GM19238 (cell line): ENCODE measurements around the gene MAGEA4.
"Not testable (repeated sequence)": the region's sequence is repeated elsewhere in the genome, so short reads cannot be mapped to it uniquely, and the experiment has no call there.

Source experiments
- DNase-seq: peaks from one replicate; pipeline ENCODE4 v3.0.0; 2011; ENCODE audit warnings: low spot score; ENCODE audit not compliant: insufficient read length

The MAGEA4 gene, protein sequence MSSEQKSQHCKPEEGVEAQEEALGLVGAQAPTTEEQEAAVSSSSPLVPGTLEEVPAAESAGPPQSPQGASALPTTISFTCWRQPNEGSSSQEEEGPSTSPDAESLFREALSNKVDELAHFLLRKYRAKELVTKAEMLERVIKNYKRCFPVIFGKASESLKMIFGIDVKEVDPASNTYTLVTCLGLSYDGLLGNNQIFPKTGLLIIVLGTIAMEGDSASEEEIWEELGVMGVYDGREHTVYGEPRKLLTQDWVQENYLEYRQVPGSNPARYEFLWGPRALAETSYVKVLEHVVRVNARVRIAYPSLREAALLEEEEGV

DNA sequence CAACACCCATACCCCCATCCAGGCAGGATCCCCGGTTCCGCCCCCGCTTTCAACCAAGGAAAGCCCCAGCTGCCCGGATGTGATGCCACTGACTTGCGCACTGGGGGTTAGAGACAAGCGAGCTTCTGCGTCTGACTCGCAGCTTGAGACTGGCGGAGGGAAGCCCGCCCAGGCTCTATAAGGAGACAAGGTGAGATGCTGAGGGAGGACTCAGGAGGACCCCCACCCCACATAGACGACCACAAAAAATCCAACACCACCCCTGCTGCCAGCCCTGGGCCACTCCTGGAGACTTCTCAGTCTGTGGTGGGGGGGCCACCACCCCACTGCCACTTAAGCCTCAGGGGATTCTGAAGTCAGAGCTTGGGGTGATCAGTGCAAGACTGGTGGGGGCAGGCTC, at the start of gene MAGEA4:
Gene MAGEA4 (plus strand): TSS at position 110 of the 400 bp plus-strand sequence. CDS start 10,776 bp downstream, outside the sequence.
- DNase-seq: no peak

DNA sequence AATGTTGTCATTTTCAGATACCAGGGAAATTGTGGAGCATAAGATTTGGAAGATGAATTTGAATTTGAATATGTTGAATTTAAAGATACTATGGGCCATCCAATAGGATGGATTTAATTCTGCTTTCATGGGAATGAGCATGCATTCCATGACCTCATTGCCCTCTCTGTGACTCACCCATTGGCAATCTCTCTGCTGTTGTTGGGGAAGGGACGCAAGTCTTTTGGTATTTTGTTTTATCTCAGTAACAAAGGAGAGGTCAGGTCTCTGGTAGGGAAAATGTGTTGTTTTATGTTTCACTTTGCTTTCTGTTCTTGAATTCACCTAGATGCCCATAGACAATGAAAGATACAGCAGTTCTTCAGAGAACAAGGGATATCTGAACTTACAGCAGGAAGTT, 42.1 kb upstream of the MAGEA4 start:
- no peak for DNase-seq

DNA sequence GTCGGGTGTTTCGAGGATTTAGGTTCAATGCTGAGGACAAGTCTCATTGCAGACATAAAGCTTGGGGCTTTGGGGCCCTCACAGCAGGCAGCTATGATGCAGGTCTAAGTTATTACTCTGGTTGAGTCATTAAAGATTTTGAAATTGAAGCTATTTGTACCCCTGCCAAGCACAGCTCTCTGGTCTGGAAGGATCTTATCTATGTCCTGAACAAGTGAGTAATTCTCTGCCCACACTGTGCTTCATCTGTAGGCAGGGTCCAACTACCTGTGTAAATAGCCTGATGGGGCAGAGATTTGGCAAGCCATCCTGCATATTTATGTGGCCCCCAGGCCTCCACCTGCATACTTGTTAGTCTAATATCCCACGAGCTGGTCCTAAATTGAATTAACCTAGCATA, 41.4 kb upstream of the MAGEA4 start:
- no peak for DNase-seq

DNA sequence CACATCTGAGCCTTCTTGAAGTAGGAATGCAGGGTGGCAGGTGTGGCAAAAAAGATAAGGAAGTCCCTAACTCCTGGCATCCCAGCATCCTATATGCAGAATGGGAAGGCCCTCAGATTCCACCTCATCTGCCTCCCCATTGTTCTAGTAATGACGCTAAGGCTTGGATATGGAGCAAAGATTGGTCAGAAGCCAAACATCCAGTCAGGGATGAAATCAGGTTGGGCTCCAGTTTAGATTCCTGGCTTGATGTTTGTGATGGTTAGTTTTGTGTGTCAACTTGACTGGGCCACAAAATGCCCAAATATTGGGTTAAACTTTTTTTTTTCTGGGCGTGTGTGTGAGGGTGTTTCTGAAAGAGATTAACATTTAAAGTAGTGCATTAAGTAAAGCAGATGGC, 39.6 kb upstream of the MAGEA4 start:
- no peak for DNase-seq

DNA sequence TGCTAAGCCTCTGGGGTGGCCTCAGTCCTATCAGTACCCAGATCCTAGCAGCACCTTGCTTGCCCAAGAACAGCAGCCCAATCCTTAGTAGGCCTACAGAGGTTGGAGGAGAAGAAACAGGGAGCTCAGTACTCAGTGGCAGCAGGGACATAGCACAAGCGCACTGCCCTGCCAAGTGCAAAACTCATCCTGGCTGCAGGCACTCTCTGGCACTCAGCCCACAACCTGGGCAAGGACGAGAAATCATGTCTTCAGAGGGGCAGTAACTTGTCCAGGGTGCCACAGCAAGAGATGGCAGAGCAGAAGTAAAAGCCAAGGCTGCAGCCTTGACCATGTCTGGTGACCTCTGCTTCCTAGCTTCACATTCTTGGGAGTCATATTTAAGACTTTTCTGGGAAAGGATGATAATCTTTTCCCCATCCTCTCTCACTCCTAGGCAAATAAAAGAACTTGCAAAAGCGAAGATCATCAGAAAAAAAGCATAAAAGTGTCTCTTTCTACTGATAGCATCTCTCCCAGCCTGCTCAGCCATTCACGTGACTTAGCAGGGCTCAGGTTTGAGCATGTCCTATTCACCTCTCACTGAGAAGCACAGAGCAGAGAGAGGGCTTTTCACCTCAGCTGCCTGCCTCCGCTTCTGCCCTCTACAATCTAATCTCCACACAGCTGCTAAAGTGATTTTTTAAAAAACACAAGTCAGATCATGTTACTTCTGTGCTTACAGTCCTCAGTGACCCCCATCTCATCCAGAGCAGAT, 37.2 kb upstream of the MAGEA4 start:
- DNase-seq: no peak

DNA sequence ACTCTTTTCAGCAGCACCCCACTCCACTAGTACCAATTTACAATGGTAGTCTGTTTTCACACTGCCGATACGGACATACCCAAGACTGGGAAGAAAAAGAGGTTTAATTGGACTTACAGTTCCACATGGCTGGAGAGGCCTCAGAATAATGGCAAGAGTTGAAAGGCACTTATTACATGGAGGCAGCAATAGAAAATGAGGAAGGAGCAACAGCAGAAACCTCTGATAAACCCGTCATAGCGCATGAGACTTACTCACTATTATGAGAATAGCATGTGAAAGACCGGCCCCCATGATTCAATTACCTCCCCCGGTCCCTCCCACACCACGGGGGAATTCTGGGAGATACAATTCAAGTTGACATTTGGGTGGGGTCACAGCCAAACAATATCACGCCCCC, 34.1 kb upstream of the MAGEA4 start:
- DNase-seq: no peak

DNA sequence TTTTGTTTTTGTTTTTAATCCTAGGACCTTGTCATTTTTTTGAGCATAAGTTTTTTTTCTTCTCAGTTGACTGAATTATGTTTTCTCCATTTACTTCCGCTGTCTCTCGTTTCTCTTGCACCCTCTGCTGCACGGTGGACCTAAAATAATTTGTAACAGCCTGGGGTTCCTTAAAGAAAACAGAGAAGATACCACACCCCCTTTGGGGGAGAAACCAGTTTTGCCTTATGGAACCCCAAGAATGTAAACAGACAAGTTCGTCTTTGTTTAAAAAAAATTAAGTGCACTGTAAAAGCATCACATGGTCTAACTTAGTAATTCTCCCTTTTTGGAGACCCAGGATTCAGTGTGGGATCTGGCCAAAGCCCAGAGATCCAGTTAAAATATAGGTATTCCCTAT, 32.8 kb upstream of the MAGEA4 start:
- DNase-seq: no peak

DNA sequence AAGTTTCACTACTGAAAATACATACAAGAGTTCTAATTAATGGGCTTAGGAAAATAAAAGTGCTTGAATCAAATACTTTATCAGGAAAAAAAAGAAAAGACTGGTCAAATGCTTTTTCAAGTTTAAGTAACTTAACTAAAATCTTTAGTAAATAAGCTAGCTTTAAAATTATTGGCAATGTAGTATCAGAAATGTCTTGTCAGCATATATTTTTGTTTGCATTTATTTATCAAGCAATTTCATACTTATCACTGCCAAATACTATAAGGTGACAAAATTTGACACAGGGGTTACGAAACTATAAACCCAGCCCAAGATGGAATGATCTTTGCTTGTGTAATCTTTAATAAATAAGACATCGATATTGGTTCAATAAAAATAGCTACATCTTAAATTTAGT, 31.8 kb upstream of the MAGEA4 start:
- DNase-seq: no peak

DNA sequence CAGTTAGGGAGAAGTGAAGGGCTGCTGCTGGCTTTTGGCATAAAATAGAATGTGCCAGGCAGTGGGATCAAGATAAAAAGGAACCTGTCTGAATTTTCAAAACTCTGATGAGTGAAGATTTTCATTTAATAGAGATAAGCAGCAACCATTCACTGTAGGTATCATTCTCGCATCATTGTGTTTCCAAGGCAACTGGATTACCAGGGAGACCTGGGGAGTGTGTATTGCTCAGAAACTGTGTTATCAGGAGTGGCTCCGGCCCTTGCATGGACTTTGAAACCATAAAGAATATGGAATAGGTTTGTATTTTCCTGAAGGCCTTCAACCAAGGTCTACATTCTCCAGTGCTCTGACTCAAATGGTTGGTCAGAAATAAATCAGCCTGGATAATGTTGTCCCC, 23.3 kb upstream of the MAGEA4 start:
- DNase-seq: no peak

DNA sequence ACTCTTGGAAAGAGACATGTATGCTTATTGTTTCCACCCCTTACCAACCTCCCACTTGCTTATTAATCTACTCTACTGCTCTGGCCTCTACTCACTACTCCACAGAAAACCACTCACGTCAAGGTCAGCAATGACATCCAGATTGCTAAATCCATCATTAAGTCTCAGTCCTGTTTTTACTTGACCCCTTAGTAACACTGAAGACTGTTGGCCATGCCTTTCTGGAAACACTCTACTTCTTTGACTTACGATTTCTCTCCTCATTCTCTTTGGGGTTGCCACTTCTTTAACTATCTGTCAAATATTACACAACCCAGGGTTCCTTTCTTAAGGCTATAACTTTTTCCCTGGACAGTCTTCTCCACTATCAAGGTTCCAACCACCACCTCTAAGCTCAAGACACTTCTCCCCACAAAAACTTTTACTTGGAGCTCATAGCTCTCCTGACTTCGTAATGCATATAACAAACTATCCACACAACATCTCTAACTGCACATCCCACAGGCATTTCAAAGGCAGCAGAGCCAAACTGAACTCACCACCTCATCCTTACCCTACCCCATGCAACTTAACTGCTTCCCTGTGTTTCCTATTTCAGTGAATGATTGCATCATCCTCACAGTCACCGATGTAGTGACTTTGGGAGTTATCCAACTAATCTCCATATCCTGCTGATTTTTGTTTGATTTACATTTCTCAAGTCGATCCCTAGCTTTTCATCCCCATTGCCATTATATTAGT, 15.8 kb upstream of the MAGEA4 start:
- DNase-seq: no peak

DNA sequence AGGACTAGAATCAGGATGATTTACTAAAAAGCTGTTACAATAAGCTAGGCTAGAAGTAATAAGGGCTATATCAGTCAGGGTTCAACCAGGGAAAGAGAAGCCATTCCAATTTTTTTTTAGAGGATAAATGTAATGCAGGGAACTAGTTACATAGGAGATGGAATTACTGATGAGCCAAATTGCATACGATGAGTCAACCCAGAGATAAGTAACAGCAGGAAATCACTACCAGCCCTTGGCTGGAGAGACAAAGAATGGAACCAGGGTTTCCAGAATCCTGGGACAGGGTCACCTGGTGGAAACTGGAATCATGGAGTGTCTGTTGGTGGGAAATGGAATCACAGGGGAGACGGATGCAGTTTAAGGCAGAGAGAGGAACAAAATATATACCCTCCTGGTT, 13.1 kb upstream of the MAGEA4 start:
- DNase-seq: no peak

DNA sequence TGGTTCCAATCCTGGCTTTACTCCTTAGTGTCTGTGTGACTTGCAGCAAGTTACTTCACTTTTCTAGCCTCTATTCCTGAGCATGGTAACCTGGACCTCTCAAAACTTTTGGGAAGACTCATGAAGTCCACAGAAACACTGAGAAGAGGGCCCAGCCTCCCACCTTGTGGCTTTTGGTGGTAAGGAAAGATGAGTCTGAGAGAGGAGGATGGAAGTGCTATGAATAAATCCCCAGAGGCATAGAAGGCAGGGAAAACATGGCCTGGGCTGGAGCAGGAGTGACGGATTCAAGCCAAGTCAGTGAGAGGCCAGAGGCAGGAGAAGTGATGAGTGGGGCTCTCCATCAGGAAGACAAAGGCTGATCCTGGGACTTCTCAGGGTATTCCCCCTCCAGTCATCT, 10.9 kb upstream of the MAGEA4 start:
- no peak for DNase-seq

DNA sequence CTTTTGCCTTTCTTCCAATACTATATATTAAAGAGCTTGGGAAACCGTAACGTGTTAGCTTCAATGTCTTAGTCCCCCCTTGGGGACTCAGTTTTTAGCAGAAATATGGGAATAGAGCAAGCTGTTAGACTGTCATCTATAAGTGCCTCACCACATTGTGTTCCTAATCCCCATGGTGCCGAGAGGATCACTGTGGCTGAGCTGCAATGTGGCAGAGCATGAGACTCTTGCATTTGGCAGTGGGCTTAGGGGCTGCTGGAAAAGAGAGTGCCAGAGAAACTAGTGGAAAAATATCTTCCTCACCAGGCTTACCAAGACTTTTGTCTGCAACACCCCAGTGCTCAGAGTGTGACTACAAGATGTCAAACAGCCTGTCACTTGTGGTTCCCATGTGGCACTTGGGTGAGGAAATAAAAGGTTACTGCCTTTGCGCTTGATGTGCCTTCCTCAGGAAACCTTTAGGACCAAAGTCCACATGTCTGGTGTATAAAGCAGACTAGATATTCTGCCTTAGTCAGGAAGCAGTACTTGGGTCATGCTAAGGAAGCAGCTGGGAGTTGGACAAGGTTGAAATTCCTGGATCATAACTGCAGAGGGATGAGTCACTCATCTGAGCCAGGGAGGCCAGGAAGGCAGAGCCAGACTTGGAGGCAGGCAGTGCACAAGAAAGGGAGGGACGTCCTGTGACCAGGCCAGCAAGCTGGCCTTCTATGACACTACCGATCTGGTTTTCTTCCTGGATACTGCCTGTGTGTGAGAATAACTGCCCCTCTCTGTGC, 9.7 kb upstream of the MAGEA4 start:
- DNase-seq: no peak

DNA sequence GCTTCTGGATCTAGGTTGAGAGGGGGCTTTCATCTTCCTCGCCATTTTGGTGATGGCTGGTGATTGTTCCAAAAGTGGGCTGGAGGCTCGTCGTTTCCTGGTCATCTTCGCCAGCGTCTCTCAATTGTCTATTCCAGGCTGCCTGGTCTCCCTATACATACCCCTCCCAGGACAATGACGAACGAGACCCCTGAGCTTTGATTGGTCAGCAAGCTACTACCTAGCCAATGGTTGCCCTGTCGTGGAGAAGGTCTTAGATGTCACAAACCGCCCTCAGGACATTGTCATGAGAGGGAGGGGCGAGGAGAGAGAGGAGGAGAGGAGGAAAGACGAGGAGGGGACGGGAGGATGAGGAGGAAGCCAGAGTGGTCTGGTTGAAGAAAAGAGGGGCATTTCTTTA, 7.7 kb upstream of the MAGEA4 start:
- no peak for DNase-seq

DNA sequence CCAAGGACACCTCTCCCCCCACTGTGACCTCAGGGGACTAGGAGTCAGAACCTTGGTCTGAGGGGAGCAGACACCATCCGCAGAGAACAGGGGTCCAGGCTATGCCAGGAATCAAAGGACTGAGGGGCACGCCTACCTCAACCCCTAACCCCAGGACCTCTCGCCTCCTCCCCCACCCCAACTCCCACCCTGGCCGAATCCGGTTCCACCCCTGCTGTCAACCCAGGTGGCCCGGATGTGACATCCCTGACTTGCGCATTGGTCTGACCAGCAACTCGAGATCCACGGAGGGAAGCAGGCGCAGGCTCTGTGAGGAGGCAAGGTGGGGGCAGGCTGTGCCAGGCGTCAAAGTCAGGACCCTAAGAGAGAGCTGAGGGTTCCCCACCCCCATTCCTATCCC, 468 bp upstream of the MAGEA4 start:
- DNase-seq: no peak

DNA sequence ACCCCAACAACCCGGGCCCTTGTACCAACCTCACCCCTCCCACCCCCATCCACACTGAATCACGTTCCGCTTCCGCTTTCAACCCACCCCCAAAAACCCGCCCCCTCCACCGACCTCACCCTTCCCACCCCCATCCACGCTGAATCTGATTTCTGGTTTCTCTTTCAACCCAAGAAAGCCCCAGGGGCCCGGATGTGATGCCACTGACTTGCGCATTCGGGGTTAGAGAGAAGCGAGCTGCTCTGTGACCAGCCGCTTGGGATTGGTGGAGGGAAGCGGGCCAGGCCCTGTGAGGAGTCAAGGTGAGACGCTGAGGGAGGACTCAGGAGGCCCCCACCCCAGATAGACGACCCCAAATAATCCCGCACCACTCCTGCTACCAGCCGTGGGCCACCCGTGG, 6.0 kb downstream of the MAGEA4 start:
- not testable (repeated sequence) for DNase-seq

DNA sequence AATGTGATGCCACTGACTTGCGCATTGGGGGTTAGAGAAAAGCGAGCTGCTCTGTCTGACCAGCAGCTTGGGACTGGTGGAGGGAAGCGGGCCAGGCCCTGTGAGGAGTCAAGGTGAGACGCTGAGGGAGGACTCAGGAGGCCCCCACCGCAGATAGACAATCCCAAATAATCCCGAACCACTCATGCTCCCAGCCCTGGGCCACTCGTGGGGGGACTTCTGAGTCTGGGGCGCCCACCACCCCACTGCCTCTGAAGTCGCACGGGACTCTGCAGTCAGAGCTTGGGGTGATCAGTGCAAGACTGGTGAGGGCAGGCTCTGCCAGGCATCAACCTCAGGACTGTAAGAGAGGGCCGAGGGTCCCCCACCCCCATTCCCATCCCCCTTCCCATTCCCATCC, 6.9 kb downstream of the MAGEA4 start:
- no peak for DNase-seq

DNA sequence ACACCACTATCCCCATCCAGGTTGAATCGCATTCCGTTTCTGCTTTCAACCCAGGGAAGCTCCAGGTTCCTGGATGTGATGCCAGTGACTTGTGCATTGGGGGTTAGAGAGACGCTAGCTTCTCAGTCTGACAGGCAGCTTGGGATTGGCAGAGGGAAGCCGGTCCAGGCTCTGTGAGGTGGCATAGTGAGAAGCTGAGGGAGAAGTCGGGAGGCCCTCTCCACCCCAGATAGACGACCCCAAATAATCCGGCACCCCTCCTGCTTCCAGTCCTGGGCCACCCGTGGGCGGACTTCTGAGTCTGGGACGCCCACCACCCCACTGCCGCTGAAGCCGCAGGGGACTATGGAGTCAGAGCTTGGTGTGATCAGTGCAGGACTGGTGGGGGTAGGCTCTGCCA, 7.4 kb downstream of the MAGEA4 start:
- DNase-seq: no peak

DNA sequence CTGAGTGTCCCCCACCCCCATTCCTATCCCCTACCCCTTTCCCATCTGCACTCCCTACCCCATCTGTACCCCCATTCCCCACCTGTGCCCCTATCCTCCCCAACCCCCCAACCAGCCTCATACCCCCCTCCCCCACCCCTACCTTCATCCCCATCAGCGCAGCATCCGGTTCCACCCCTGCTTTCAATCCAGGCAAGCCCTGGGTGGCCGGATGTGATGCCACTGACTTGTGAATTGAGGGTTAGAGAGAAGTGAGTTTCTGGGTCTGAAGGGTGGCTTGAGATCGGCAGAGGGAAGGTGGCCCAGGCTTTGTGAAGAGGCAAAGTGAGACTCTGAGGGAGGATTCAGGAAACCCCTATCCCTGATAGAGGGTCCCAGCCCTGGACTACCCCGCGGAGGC, 7.8 kb downstream of the MAGEA4 start:
- DNase-seq: no peak

DNA sequence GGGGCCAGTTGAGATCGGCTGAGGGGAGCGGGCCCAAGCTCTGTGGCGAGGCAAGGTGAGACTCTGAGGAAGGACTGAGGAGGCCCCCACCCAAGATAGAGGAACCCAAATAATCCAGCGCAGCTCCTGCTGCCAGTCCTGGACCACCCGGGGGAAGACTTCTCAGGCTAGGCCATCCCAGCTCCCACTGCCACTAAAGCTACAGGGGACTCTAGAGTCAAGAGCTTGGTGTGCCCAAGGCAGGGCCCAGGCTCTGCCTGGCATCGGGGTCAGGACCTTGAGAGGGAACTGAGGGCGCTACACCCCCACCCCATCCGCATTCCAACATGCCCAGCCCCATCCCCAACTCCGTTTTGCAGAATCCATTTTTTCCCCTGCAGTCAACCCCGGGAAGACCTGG, 8.6 kb downstream of the MAGEA4 start:
- DNase-seq: no peak

DNA sequence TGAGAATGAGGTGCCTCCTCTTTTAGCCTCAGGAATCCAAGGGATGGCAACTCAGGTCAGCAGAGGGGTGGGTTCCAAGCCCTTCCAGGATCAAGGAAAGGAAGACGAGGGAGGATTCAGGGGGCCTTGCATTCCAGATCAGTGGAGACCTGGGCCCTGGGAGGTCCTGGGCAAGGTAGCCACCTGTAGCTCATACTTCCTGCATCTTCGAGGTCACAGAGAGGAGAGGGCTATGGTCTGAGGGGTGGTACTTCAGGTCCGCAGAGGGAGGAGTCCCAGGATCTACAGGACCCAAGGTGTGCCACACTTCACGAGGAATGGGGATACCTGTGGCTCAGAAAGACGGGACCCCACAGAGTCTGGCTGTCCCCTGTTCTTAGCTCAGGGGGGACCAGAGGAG, 9.2 kb downstream of the MAGEA4 start:
- DNase-seq: no peak

DNA sequence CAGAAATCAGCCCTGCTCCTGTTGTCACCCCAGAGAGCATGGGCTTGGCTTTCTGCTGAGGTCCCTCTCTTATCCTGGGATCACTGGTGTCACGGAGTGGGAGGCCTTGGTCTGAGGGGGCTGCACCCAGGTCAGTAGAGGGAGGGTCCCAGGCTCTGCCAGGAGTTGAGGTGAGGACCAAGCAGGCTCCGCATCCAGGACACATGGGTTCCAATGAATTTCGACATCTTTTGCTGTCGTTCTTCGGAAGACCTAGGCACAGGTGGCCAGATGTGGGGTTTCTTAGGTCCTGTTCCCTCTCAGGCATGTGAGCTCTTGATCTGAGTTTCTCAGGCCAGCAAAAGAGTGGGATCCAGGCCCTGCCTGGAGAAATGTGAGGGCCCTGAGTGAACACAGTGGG, 10.0 kb downstream of the MAGEA4 start:
- DNase-seq: no peak
